Smooth muscle cell (in vitro differentiated cells): ENCODE results near the gene SLC35F2. TPM values are rescaled to one million over a fixed set of nuclear protein-coding genes. Genes with fewer than 3 reads are reported as not detected.

Source experiments
- DNase-seq: peaks from one replicate; lab custom pipeline; 2025; ENCODE audit not compliant: unreplicated experiment; lab: John Stamatoyannopoulos, UW
- H2AFZ ChIP-seq: fragments of 200-600 bp; sonication (generic); 2 replicates; pipeline ENCODE4 v1.6.0; 2016; ENCODE audit warnings: antibody characterized with exemption, low read depth, mild to moderate bottlenecking
- H3F3A ChIP-seq: fragments of 200-600 bp; sonication (generic); 2 replicates; pipeline ENCODE4 v1.6.0; 2017; ENCODE audit warnings: antibody characterized with exemption, low read depth
- H3K27ac ChIP-seq: fragments of 200-600 bp; sonication (generic); 2 replicates; pipeline ENCODE4 v1.5.1; 2016; ENCODE audit warnings: low read depth, mild to moderate bottlenecking
- H3K27me3 ChIP-seq: fragments of 200-600 bp; sonication (generic); 2 replicates; pipeline ENCODE4 v1.6.1; 2016; ENCODE audit warnings: low read depth, mild to moderate bottlenecking
- H3K36me3 ChIP-seq: fragments of 200-600 bp; sonication (generic); 2 replicates; pipeline ENCODE4 v1.5.1; 2016; ENCODE audit warnings: low read depth
- H3K4me1 ChIP-seq: fragments of 200-600 bp; sonication (generic); 2 replicates; pipeline ENCODE4 v1.5.1; 2016; ENCODE audit warnings: low read depth
- H3K4me2 ChIP-seq: fragments of 200-600 bp; sonication (generic); 2 replicates; pipeline ENCODE4 v1.6.0; 2016; ENCODE audit warnings: mild to moderate bottlenecking
- H3K4me3 ChIP-seq: fragments of 200-600 bp; sonication (generic); 2 replicates; pipeline ENCODE4 v1.5.1; 2016; ENCODE audit warnings: mild to moderate bottlenecking
- H3K79me2 ChIP-seq: fragments of 200-600 bp; sonication (generic); 2 replicates; pipeline ENCODE4 v1.6.0; 2016; ENCODE audit warnings: low read depth, mild to moderate bottlenecking
- H3K9ac ChIP-seq: fragments of 200-600 bp; sonication (generic); 2 replicates; pipeline ENCODE4 v1.6.0; 2016; ENCODE audit warnings: low read depth
- H3K9me3 ChIP-seq: fragments of 200-600 bp; sonication (generic); replicated peaks from 2 replicates; pipeline ENCODE4 v1.5.1; 2016; ENCODE audit warnings: low read depth
- H4K20me1 ChIP-seq: fragments of 200-600 bp; sonication (generic); 2 replicates; pipeline ENCODE4 v1.6.0; 2016; ENCODE audit warnings: low read depth
- CTCF ChIP-seq: fragments of 200-600 bp; sonication (generic); IDR thresholded peaks from 2 replicates; pipeline ENCODE4 v1.5.1; 2017; ENCODE audit warnings: borderline replicate concordance, mild to moderate bottlenecking, antibody characterized with exemption; ENCODE audit not compliant: insufficient read depth, poor library complexity, severe bottlenecking
- WGBS: methylation state at CpG from one replicate; pipeline ENCODE4 v1.1.7; 2016; ENCODE audit warnings: low lambda C conversion rate; 5-methylcytosine and 5-hydroxymethylcytosine counted together
- polyA plus RNA-seq: library from polyadenylated mRNA; unstranded; fragments of >200 nt; fragmentation: Nextera tagmentation; extraction: Ambion mirVana; gene quantifications from 2 replicates; pipeline ENCODE4 v1.2.1, GENCODE V29; 2016
- total RNA-seq: library from RNA; depleted of rRNA; stranded (reverse); fragments of >200 nt; gene quantifications from 2 replicates; pipeline ENCODE4 v1.2.3, GENCODE V29; 2014

SLC35F2 gene, protein sequence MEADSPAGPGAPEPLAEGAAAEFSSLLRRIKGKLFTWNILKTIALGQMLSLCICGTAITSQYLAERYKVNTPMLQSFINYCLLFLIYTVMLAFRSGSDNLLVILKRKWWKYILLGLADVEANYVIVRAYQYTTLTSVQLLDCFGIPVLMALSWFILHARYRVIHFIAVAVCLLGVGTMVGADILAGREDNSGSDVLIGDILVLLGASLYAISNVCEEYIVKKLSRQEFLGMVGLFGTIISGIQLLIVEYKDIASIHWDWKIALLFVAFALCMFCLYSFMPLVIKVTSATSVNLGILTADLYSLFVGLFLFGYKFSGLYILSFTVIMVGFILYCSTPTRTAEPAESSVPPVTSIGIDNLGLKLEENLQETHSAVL
- total RNA-seq (7.8 and 11.8 TPM in 2 replicates), polyA plus RNA-seq (2.4 and 10.4 TPM in 2 replicates)

GRCh38 chr11:107858217-107859070 is at the start of gene SLC35F2:
Gene SLC35F2 (minus strand): TSS chr11:107858787. CDS start chr11:107858767, 20 bp downstream.
- peak within 1 kb of the TSS; percentile 98 for H2AFZ ChIP-seq
- H3K4me3 ChIP-seq, result peak within 1 kb of the TSS; percentile 68
- H4K20me1 ChIP-seq, result no peaks in the 10 kb centered on the region
- H3K9me3 ChIP-seq, result no peaks in the 10 kb centered on the region
- no peaks in the 10 kb centered on the region for H3K36me3 ChIP-seq
- H3K79me2 ChIP-seq, result no peaks in the 10 kb centered on the region
- peak within 1 kb of the TSS; percentile 20 for H3K27ac ChIP-seq
- DNase-seq, result no peak
- H3K27me3 ChIP-seq, result peaks cover 14% of the 10 kb centered on the region
- H3F3A ChIP-seq, result peaks cover 5% of the 10 kb centered on the region
- H3K4me2 ChIP-seq, result peak within 1 kb of the TSS; percentile 98
- peak within 1 kb of the TSS; percentile 57 for H3K9ac ChIP-seq
- TF ChIP-seq CTCF, result no peak
- H3K4me1 ChIP-seq, result peaks cover 10% of the 10 kb centered on the region
- under 1% methylated on average over 71 of the region's 73 CpGs for WGBS

DNA sequence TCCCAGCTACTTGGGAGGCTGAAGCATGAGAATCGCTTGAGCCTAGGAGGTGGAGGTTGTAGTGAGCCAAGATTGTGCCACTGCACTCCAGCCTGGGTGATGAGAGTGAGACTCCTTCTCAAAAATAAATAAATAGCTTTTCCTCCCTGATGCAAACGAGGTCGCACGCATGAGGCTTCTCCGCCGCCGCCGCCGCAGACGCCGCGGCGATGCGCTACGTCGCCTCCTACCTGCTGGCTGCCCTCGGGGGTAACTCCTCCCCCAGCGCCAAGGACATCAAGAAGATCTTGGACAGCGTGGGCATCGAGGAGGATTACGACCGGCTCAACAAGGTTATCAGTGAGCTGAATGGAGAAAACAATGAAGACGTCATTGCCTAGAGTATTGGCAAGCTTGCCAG is 49.6 kb upstream of the SLC35F2 start:
- no peak overlapping the region for H3K9ac ChIP-seq
- no peaks in the 10 kb centered on the region for H4K20me1 ChIP-seq
- DNase-seq, result no peak
- no peaks in the 10 kb centered on the region for H3K9me3 ChIP-seq
- TF ChIP-seq CTCF, result no peak
- no peaks in the 10 kb centered on the region for H3K79me2 ChIP-seq
- H3K4me1 ChIP-seq, result no peaks in the 10 kb centered on the region
- 96% methylated on average over 23 of the region's 23 CpGs for WGBS
- no peak overlapping the region for H3K4me3 ChIP-seq
- H3K27ac ChIP-seq, result no peak overlapping the region
- no peaks in the 10 kb centered on the region for H3F3A ChIP-seq
- H3K36me3 ChIP-seq, result no peaks in the 10 kb centered on the region
- H3K4me2 ChIP-seq, result no peak overlapping the region
- H2AFZ ChIP-seq, result no peak overlapping the region
- H3K27me3 ChIP-seq, result no peaks in the 10 kb centered on the region

DNA sequence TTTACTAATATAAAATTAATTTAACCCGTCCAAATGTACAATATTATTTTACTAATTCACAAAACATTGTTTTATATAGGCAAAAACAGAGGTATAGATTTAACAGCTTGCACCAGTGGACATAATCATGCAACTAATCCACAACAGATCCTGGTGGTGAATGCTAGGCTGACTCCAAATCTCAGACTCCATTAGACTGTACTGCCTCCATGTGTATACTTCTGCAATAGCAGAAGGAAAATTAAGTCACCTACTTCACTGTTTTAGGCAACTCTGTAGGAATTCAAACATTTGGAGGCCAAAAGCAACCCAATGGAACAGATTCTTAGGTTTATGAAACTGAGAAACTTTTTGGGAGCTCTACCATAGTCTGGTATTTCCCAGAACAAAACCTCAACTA is 39.7 kb upstream of the SLC35F2 start:
- TF ChIP-seq CTCF, result peak; percentile 64
- Histone ChIP-seq H3K4me1 (no peaks in the 10 kb centered on the region), H3K9ac (no peak overlapping the region), H3K4me2 (no peak overlapping the region), H3K27ac (no peak overlapping the region), H2AFZ (no peak overlapping the region), H3K27me3 (peaks cover 9% of the 10 kb centered on the region), H3K79me2 (no peaks in the 10 kb centered on the region), H4K20me1 (no peaks in the 10 kb centered on the region), H3K36me3 (no peaks in the 10 kb centered on the region), H3K9me3 (no peaks in the 10 kb centered on the region), H3K4me3 (no peak overlapping the region), H3F3A (no peaks in the 10 kb centered on the region)
- DNase-seq, result no peak
- 35% methylated on average over 1 of the region's 1 CpG for WGBS
